Kidney (tissue), 14 donors: ENCODE results near the gene MTF1. TPM values are rescaled to one million over a fixed set of nuclear protein-coding genes. Genes with fewer than 3 reads are reported as not detected.

Source experiments
- DNase-seq, 5 donors: peaks; one replicate each; pipeline ENCODE4 v3.0.0-alpha.2; 2013 to 2020
- FAIRE-seq: peaks from 2 replicates; lab custom pipeline; 2012; peaks lifted over from hg19 to GRCh38; lab: Jason Lieb, UNC
- H3K27ac ChIP-seq, 2 donors: one replicate each; pipeline ENCODE4 v1.7.0; 2013; ENCODE audit warnings: low read depth in 2 of 2, low read length in 2 of 2, inconsistent platforms in 1 of 2
- H3K27me3 ChIP-seq: one replicate; pipeline ENCODE4 v1.7.1; 2013; ENCODE audit warnings: low read length, inconsistent platforms; ENCODE audit not compliant: control insufficient read depth, insufficient read depth
- H3K36me3 ChIP-seq, 3 donors: one replicate each; pipeline versions ENCODE4 v1.7.0 to v1.7.1; 2013; ENCODE audit warnings: low read length in 3 of 3, control low read depth in 1 of 3, inconsistent platforms in 1 of 3; ENCODE audit not compliant: insufficient read depth in 3 of 3, control insufficient read depth in 2 of 3
- H3K4me1 ChIP-seq, 3 donors: one replicate each; pipeline versions ENCODE4 v1.7.0 to v1.7.1; 2013; ENCODE audit warnings: low read length in 3 of 3, inconsistent platforms in 1 of 3, low read depth in 1 of 3; ENCODE audit not compliant: control insufficient read depth in 2 of 3, insufficient read depth in 2 of 3
- H3K4me3 ChIP-seq, 3 donors: one replicate each; pipeline versions ENCODE4 v1.7.0 to v1.8.1; 2013; ENCODE audit warnings: low read length in 3 of 3, control low read depth in 1 of 3, inconsistent platforms in 1 of 3
- H3K9ac ChIP-seq, 3 donors: one replicate each; pipeline versions ENCODE4 v1.7.0 to v1.7.1; 2013; ENCODE audit warnings: low read length in 3 of 3, control low read depth in 1 of 3, inconsistent platforms in 1 of 3
- H3K9me3 ChIP-seq, 3 donors: one replicate each; pipeline versions ENCODE4 v1.7.0 to v1.7.1; 2013; ENCODE audit warnings: low read length in 3 of 3, control low read depth in 1 of 3, inconsistent platforms in 1 of 3; ENCODE audit not compliant: control insufficient read depth in 2 of 3, insufficient read depth in 1 of 3
- intact Hi-C: fragments of 100-400 bp; cut with DNase I; formaldehyde crosslinking; loops from one replicate; pipeline ENCODE4 v1.11.1; 2022
- polyA plus RNA-seq: library from polyadenylated mRNA; stranded (reverse); fragments of 350-450 nt; fragmentation: Illumina TruSeq; extraction: RNeasy Lipid Tissue Mini Kit (QIAGEN cat#74804); gene quantifications from one replicate; pipeline ENCODE4 v1.2.3, GENCODE V29; 2014; ENCODE audit warnings: low read depth, low replicate concordance; ENCODE audit not compliant: insufficient read depth
- total RNA-seq: library from RNA; stranded (reverse); fragmentation: NEBNext Ultra II Directional; extraction: Animal tissue kit (Norgen Biotek cat#: 25700); gene quantifications from one replicate; pipeline ENCODE4 v1.2.1, GENCODE V29; 2021
- TF ChIP-seq, protein P1 (sequence below): IDR thresholded peaks from 3 replicates; pipeline ENCODE4 v1.5.1; 2012; ENCODE audit warnings: mild to moderate bottlenecking, moderate library complexity, borderline replicate concordance; ENCODE audit not compliant: insufficient read depth; ENCODE audit errors: extremely low read depth
- donor health status: control.
- donor health status: control.
- donor health status: control.
- donor health status: control.
- donor health status: control.
- donor health status: DM: yes; HTN: yes; CAD: no.
- donor health status: Normal renal cell carcinoma (clear cell type).

MTF1 gene
- total and polyA plus RNA-seq, 2 donors from 2014 or later: 2.2 to 26.7 TPM

DNA sequence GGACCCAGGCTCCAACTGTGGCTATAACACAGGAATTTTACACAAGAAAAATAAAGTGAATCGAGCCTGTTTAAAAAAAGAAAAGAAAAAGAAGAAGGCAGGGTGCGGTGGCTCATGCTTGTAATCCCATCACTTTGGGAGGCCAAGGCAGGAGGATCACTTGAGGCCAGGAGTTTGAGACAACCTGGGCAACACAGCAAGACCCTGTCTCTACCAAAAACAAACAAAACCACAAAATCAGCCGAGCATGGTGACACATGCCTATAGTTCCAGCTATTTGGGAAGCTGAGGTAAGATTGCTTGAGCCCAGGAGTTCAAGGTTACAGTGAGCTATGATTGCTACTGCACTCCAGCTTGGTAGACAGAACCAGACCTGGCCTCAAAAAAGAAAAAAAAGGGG, 17.7 kb downstream of the MTF1 start:
- Histone ChIP-seq H3K9ac (no peak overlapping the region), H3K27me3 (no peaks in the 10 kb centered on the region), H3K4me3 (no peak overlapping the region), H3K9me3 (no peaks in the 10 kb centered on the region), H3K4me1 (peaks cover 0 to 11% (median 10%) of the 10 kb centered on the region in 3 donors), H3K27ac (no peak overlapping the region), H3K36me3 (peaks cover 8 to 18% (median 10%) of the 10 kb centered on the region in 3 donors)
- DNase-seq: no peak
- intact Hi-C loops: no loop called here
- TF ChIP-seq, protein P1, sequence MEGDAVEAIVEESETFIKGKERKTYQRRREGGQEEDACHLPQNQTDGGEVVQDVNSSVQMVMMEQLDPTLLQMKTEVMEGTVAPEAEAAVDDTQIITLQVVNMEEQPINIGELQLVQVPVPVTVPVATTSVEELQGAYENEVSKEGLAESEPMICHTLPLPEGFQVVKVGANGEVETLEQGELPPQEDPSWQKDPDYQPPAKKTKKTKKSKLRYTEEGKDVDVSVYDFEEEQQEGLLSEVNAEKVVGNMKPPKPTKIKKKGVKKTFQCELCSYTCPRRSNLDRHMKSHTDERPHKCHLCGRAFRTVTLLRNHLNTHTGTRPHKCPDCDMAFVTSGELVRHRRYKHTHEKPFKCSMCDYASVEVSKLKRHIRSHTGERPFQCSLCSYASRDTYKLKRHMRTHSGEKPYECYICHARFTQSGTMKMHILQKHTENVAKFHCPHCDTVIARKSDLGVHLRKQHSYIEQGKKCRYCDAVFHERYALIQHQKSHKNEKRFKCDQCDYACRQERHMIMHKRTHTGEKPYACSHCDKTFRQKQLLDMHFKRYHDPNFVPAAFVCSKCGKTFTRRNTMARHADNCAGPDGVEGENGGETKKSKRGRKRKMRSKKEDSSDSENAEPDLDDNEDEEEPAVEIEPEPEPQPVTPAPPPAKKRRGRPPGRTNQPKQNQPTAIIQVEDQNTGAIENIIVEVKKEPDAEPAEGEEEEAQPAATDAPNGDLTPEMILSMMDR: no peak
- no peak for FAIRE-seq

DNA sequence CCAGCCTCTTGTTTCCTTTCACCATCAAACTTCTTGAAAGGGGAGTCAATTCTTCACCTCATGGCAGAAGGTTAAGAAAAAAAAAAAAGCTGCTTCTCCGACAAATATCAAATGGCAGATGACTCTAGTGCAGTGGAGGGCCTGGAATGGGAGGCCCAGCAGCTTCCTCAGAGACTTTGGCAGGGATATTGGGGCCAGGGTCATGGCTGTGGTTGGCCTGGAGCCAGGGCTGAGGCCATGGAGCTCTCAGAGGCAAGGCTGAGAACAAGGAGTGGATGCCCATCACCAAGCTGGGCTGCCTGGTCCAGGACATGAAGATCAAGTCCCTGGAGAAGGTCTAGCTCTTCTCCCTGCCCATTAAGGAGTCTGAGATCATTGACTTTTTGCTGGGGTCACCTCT, 18.7 kb downstream of the MTF1 start:
- TF ChIP-seq, protein P1: no peak
- Histone ChIP-seq H3K9me3 (no peaks in the 10 kb centered on the region), H3K4me1 (peaks cover 0 to 11% (median 10%) of the 10 kb centered on the region in 3 donors), H3K27ac (no peak overlapping the region), H3K4me3 (no peak overlapping the region), H3K9ac (no peak overlapping the region), H3K36me3 (peaks cover 10 to 18% (median 10%) of the 10 kb centered on the region in 3 donors), H3K27me3 (no peaks in the 10 kb centered on the region)
- FAIRE-seq (no peak), DNase-seq (no peak)
- intact Hi-C loops: no loop called here

DNA sequence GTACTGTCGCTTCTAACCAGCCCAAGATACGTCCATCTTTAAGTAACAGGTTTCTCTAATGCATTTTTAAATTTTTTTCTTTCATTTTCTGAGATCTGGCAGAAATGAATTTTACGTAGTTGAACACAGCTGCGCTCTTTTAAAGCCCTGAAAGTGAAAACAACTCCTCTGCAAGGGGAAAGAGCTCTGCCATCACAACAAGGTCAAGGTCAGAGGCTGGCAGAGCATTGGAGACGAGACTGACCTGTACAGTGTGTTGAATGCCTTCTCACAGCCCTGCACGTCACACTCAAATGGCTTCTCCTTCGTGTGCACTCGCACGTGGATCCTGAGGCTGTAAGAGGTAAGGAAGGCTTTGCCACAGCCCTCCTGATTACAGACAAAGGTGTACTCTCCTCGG, 19.7 kb downstream of the MTF1 start:
- TF ChIP-seq, protein P1: no peak
- intact Hi-C loops: no loop called here

DNA sequence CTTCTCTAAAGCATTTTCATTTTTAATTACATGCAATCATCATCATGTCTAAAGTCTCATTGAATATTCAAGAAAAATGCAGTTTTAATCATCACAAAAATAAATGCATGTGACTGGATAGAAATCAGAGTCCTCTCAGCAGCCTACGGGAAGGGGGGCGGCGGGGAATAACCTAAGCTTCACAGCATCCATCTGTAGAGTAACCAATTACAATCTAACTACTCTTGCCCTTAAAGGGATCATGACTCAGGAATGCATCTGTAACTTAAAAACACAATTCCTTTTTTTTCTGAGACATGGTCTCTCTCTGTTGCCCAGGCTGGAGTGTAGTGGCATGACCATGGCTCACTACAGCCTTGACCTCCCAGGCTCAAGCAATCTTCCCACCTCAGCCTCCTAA, 22.6 kb downstream of the MTF1 start:
- no peak for DNase-seq
- no peak for FAIRE-seq

More for the DNA sequence above, 19.7 kb downstream of the MTF1 start:
- FAIRE-seq: no peak
- peaks cover 0 to 7% (median 4%) of the 10 kb centered on the region in 3 donors for H3K4me1 ChIP-seq
- H3K36me3 ChIP-seq: peaks cover 15 to 27% (median 19%) of the 10 kb centered on the region in 3 donors
- H3K27me3 ChIP-seq: no peaks in the 10 kb centered on the region
- H3K9me3 ChIP-seq: no peaks in the 10 kb centered on the region
- no peak overlapping the region for H3K27ac ChIP-seq
- H3K9ac ChIP-seq: no peak overlapping the region
- no peak for DNase-seq
- no peak overlapping the region for H3K4me3 ChIP-seq

More for the DNA sequence above, 22.6 kb downstream of the MTF1 start:
- Histone ChIP-seq H3K9ac (no peak overlapping the region), H3K36me3 (peaks cover 23 to 42% (median 30%) of the 10 kb centered on the region in 3 donors), H3K4me1 (no peaks in the 10 kb centered on the region), H3K27me3 (no peaks in the 10 kb centered on the region), H3K9me3 (no peaks in the 10 kb centered on the region), H3K27ac (no peak overlapping the region), H3K4me3 (no peak overlapping the region)
- TF ChIP-seq, protein P1: no peak
- intact Hi-C loops: no loop called here
